GM12801 (cell line): ENCODE data around the gene TMPRSS6.

Experiments used
- CTCF ChIP-seq: IDR thresholded peaks from one replicate; pipeline ENCODE4 v1.5.1; 2011; ENCODE audit warnings: control low read depth; ENCODE audit not compliant: insufficient read length; ENCODE audit errors: extremely low read depth

Gene TMPRSS6

GRCh38 chr22:37080838-37081237, 28.7 kb downstream of the TMPRSS6 start:
- TF ChIP-seq CTCF = no peak

GRCh38 chr22:37080438-37080837, 29.1 kb downstream of the TMPRSS6 start:
- TF ChIP-seq CTCF = no peak

GRCh38 chr22:37079668-37080171, 29.8 kb downstream of the TMPRSS6 start:
- no peak for TF ChIP-seq CTCF

- TF ChIP-seq CTCF = no peak
Observed at GRCh38 chr22:37079158-37079557, 30.4 kb downstream of the TMPRSS6 start.

GRCh38 chr22:37077802-37078448, 31.6 kb downstream of the TMPRSS6 start:
- TF ChIP-seq CTCF = no peak

- no peak for TF ChIP-seq CTCF
Observed at GRCh38 chr22:37075822-37076433, 33.6 kb downstream of the TMPRSS6 start.

- no peak for TF ChIP-seq CTCF
Observed at GRCh38 chr22:37075046-37075445, 34.5 kb downstream of the TMPRSS6 start.
